Measurements from ENCODE around the gene SH3TC1.

GRCh38 chr4:8266508-8266907, 67.4 kb downstream of the SH3TC1 start:
- no peak for TF ChIP-seq CTCF (CRISPR knock-in tag; IDR thresholded peaks at IDR 0.05)
- no peak for TF ChIP-seq MED1 (CRISPR knock-in tag; IDR thresholded peaks at IDR 0.05)
- TF ChIP-seq ZNF432 (CRISPR knock-in tag; IDR thresholded peaks at IDR 0.05; ENCODE audit: borderline replicate concordance): no peak
- no peak for TF ChIP-seq EHMT2 (IDR thresholded peaks at IDR 0.05; ENCODE audit: borderline replicate concordance, low read depth, low read length)
- TF ChIP-seq ZNF234 (CRISPR knock-in tag; conservative IDR thresholded peaks at IDR 0.05): no peak
- TF ChIP-seq TBL1XR1 (IDR thresholded peaks at IDR 0.05; ENCODE audit: borderline replicate concordance, low read length, partially characterized antibody): no peak
- no peak for TF ChIP-seq KDM1A (CRISPR knock-in tag; IDR thresholded peaks at IDR 0.05)

Measured in HepG2 (cell line).